Sigmoid colon (tissue), 7 donors: ENCODE results near the gene UNC79. TPM values are rescaled to one million over a fixed set of nuclear protein-coding genes. Genes with fewer than 3 reads are reported as not detected.
A peak's percentile ranks its signal among the peaks of the same experiment; 100 is the strongest.

Experiments used
- DNase-seq: peaks from one replicate; pipeline ENCODE4 v3.0.0-alpha.2; 2019
- H3K27ac ChIP-seq, 4 donors: fragments of 200-600 bp; sonication (generic); one replicate each; pipeline ENCODE4 v1.5.1; 2016 to 2019; ENCODE audit warnings: mild to moderate bottlenecking in 1 of 4
- H3K27me3 ChIP-seq, 3 donors: fragments of 200-600 bp; sonication (generic); one replicate each; pipeline ENCODE4 v1.5.1; 2019; ENCODE audit warnings: mild to moderate bottlenecking in 1 of 3
- H3K36me3 ChIP-seq, 4 donors: fragments of 200-600 bp; sonication (generic); one replicate each; pipeline ENCODE4 v1.5.1; 2016 to 2019
- H3K4me1 ChIP-seq, 4 donors: fragments of 200-600 bp; sonication (generic); one replicate each; pipeline ENCODE4 v1.5.1; 2017 to 2019
- H3K4me3 ChIP-seq, 4 donors: fragments of 200-600 bp; sonication (generic); one replicate each; pipeline ENCODE4 v1.5.1; 2017 to 2019; ENCODE audit warnings: mild to moderate bottlenecking in 2 of 4, moderate library complexity in 1 of 4
- H3K9me3 ChIP-seq, 4 donors: fragments of 200-600 bp in 3 of 4; sonication (generic) in 3 of 4; one replicate each; pipeline versions ENCODE4 v1.5.1 to v1.6.1; 2013 to 2019
- EP300 ChIP-seq, 4 donors: sonication (generic); formaldehyde crosslinking; IDR thresholded peaks; one replicate each; pipeline ENCODE4 v1.6.1; 2017; ENCODE audit warnings: antibody characterized with exemption in 4 of 4
- POLR2A ChIP-seq, 2 donors: fragments of 450-650 bp; IDR thresholded peaks; one replicate each; pipeline ENCODE4 v1.6.1; 2016; ENCODE audit warnings: antibody characterized with exemption in 2 of 2, mild to moderate bottlenecking in 2 of 2, moderate library complexity in 2 of 2
- POLR2AphosphoS5 ChIP-seq, 4 donors: sonication (generic); formaldehyde crosslinking; IDR thresholded peaks; one replicate each; pipeline ENCODE4 v1.6.1; 2017; ENCODE audit warnings: antibody characterized with exemption in 4 of 4
- WGBS, 2 donors: extraction: QIAGEN DNeasy Blood & Tissue Kit; methylation state at CpG; one replicate each; pipeline ENCODE4 v1.1.7; 2013; 5-methylcytosine and 5-hydroxymethylcytosine counted together
- intact Hi-C: fragments of 100-400 bp; cut with DNase I; formaldehyde crosslinking; loops from one replicate; pipeline ENCODE4 v1.15.1; 2023
- polyA plus RNA-seq, 3 donors: library from polyadenylated mRNA; stranded (reverse); fragments of 200-250 nt; gene quantifications; one replicate each; pipeline ENCODE4 v1.2.3, GENCODE V29; 2013
- total RNA-seq, 4 donors: library from RNA; depleted of rRNA; stranded (reverse); fragments of >200 nt; gene quantifications; one replicate each; pipeline ENCODE4 v1.1.0, GENCODE V29; 2016
- TF ChIP-seq, protein P1 (sequence below), 4 experiments: fragments of 450-650 bp in 3 of 4; fragments of 200-600 bp in 1 of 4; IDR thresholded peaks; one replicate each; pipeline ENCODE4 v1.5.1; 2016 to 2019; ENCODE audit warnings: antibody characterized with exemption in 4 of 4, mild to moderate bottlenecking in 3 of 4, moderate library complexity in 2 of 4
- donor health status: healthy with polysubstance abuse.
- donor health status: Bipolar disorder and iron deficiency.
- donor health status: healthy.

Gene UNC79
- total and polyA plus RNA-seq, 7 donors = 0.15 to 1.4 (median 0.81) TPM; not detected in 2

DNA sequence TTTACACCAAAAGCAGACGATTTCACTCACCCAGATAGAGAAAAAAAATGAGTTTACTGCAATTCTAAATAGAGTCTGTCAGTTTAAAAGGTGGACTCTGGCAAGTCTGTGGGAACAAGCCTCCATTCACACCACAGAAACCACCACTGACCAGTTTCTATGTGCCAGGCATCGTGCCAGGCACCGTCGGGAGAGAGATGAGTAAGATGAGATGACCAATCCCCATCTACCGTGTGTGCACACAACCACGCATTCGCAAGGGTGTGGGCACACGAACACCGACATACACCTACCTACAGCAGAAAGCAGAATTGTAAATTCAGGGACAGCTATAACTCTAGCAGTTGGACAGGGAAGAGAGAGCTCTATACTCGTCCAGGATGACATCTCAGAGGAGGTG is 299.3 kb downstream of the UNC79 start:
- 75 to 82% methylated on average over 10 of the region's 10 CpGs for WGBS, 2 donors
- H3K27ac ChIP-seq = no peak overlapping the region
- intact Hi-C loops = no loop called here
- no peak for DNase-seq
- TF ChIP-seq EP300 (IDR thresholded peaks at IDR 0.05) (no peak), POLR2AphosphoS5 (IDR thresholded peaks at IDR 0.05) (no peak), POLR2A (IDR thresholded peaks at IDR 0.05) (no peak)
- TF ChIP-seq, protein P1, sequence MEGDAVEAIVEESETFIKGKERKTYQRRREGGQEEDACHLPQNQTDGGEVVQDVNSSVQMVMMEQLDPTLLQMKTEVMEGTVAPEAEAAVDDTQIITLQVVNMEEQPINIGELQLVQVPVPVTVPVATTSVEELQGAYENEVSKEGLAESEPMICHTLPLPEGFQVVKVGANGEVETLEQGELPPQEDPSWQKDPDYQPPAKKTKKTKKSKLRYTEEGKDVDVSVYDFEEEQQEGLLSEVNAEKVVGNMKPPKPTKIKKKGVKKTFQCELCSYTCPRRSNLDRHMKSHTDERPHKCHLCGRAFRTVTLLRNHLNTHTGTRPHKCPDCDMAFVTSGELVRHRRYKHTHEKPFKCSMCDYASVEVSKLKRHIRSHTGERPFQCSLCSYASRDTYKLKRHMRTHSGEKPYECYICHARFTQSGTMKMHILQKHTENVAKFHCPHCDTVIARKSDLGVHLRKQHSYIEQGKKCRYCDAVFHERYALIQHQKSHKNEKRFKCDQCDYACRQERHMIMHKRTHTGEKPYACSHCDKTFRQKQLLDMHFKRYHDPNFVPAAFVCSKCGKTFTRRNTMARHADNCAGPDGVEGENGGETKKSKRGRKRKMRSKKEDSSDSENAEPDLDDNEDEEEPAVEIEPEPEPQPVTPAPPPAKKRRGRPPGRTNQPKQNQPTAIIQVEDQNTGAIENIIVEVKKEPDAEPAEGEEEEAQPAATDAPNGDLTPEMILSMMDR (IDR thresholded peaks at IDR 0.05) = no peak
- H3K4me1 ChIP-seq = peaks cover 0 to 9% (median 0%) of the 10 kb centered on the region in 4 donors
- H3K9me3 ChIP-seq = no peaks in the 10 kb centered on the region
- peaks cover 0 to 25% (median 0%) of the 10 kb centered on the region in 4 donors for H3K36me3 ChIP-seq
- H3K27me3 ChIP-seq = no peaks in the 10 kb centered on the region
- no peak overlapping the region for H3K4me3 ChIP-seq

GRCh38 chr14:93731753-93732152 is 301.0 kb downstream of the UNC79 start:
- WGBS, 2 donors = 38 to 44% methylated on average over 7 of the region's 7 CpGs
- Histone ChIP-seq H3K27ac (no peak overlapping the region), H3K9me3 (no peaks in the 10 kb centered on the region), H3K4me1 (peaks cover 0 to 9% (median 0%) of the 10 kb centered on the region in 4 donors), H3K27me3 (no peaks in the 10 kb centered on the region), H3K4me3 (no peak overlapping the region), H3K36me3 (peaks cover 0 to 22% (median 0%) of the 10 kb centered on the region in 4 donors)
- intact Hi-C loops = no loop called here
- DNase-seq = no peak
- TF ChIP-seq POLR2A (IDR thresholded peaks at IDR 0.05) (no peak), POLR2AphosphoS5 (IDR thresholded peaks at IDR 0.05) (no peak), EP300 (IDR thresholded peaks at IDR 0.05) (no peak)
- TF ChIP-seq, protein P1 (IDR thresholded peaks at IDR 0.05) = no peak

DNA sequence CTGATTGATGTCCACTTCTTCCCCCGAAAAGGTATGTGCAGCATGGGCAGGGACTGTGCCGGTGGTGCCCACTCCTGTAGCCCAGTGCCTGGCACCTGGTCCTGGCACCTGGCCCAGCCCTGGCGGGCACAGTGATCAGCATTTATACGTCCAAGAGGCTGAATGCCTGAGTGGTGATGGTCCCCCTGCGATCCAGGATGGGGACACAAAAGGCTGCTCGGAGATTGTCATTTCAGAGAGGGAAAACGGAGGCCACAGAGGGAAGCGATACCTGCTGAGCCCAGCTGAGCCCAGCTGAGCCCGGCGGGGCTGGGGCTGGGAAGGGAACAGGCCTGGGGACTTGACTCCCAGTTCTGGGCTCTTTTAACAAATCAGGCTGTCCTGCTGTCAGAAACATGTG is 301.8 kb downstream of the UNC79 start:
- intact Hi-C loops = no loop called here
- H3K4me3 ChIP-seq = no peak overlapping the region
- no peak for DNase-seq
- H3K4me1 ChIP-seq = peaks cover 0 to 9% (median 0%) of the 10 kb centered on the region in 4 donors
- TF ChIP-seq POLR2AphosphoS5 (IDR thresholded peaks at IDR 0.05) (no peak), EP300 (IDR thresholded peaks at IDR 0.05) (no peak)
- H3K27ac ChIP-seq = no peak overlapping the region
- H3K27me3 ChIP-seq = no peaks in the 10 kb centered on the region
- WGBS, 2 donors = 87 to 90% methylated on average over 10 of the region's 10 CpGs
- H3K9me3 ChIP-seq = no peaks in the 10 kb centered on the region
- H3K36me3 ChIP-seq = peaks cover 0 to 22% (median 0%) of the 10 kb centered on the region in 4 donors

DNA sequence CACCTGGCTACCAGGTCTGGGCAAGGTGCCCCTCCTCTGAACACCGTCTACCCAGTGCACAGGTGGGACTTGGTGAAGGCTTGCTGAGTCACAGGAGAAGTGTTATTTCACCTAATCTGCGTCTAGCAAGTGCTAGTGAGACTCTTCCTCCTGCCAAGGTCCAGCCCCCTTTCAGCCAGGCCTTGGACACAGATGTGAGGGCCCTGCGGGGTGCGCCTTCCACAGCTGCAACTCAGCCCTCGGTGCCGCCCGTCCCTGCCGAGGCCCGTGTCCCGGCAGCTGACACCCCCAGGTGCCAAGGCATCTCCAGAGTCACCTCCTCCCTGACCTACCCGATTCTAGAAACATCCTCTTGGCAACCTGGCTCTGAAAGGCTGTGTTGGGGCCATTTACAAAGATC is 302.5 kb downstream of the UNC79 start:
- Histone ChIP-seq H3K36me3 (peaks cover 0 to 22% (median 0%) of the 10 kb centered on the region in 4 donors), H3K4me3 (no peak overlapping the region)
- no peak for DNase-seq

DNA sequence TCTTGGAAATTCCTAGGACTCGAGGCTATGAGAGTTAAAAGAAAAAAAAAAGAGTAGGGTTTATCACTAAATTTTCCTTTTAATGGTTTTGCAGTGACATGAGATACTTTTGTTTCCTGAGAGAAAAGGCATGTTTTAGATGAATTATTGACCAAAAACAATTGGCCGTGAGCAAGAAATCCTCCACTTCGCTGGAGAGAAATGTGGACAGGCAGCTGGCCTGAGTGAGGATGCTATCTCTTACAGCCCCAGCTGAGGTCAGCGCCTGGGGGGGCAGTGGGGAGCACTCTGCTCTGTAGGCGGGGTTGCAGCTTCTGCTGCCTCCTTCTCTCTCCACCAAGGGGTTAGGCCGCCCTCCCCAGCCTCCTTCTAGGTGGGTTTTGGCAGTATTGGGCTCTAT is 302.9 kb downstream of the UNC79 start:
- H3K36me3 ChIP-seq = peaks cover 0 to 22% (median 0%) of the 10 kb centered on the region in 4 donors
- H3K27me3 ChIP-seq = no peaks in the 10 kb centered on the region
- WGBS, 2 donors = 71 to 78% methylated on average over 6 of the region's 6 CpGs
- H3K27ac ChIP-seq = peak overlapping the region in 1 of 4 donors; percentile 5
- peaks cover 0 to 9% (median 0%) of the 10 kb centered on the region in 4 donors for H3K4me1 ChIP-seq
- no peak overlapping the region for H3K4me3 ChIP-seq
- H3K9me3 ChIP-seq = no peaks in the 10 kb centered on the region
- TF ChIP-seq POLR2AphosphoS5 (IDR thresholded peaks at IDR 0.05) (no peak), EP300 (IDR thresholded peaks at IDR 0.05) (no peak), POLR2A (IDR thresholded peaks at IDR 0.05) (no peak)
- TF ChIP-seq, protein P1 (IDR thresholded peaks at IDR 0.05) = no peak
- no peak for DNase-seq
- intact Hi-C loops = no loop called here

More for the DNA sequence above, 302.5 kb downstream of the UNC79 start:
- WGBS, 2 donors = 66 to 70% methylated on average over 11 of the region's 11 CpGs
- Histone ChIP-seq H3K27ac (no peak overlapping the region), H3K27me3 (no peaks in the 10 kb centered on the region), H3K4me1 (peaks cover 0 to 9% (median 0%) of the 10 kb centered on the region in 4 donors), H3K9me3 (no peaks in the 10 kb centered on the region)
- TF ChIP-seq POLR2AphosphoS5 (IDR thresholded peaks at IDR 0.05) (no peak), POLR2A (IDR thresholded peaks at IDR 0.05) (no peak), EP300 (IDR thresholded peaks at IDR 0.05) (no peak)
- TF ChIP-seq, protein P1 (IDR thresholded peaks at IDR 0.05) = no peak
- intact Hi-C loops = no loop called here
